K562 (cell line): ENCODE results near the gene GPX7. TPM values are rescaled to one million over a fixed set of nuclear protein-coding genes. Genes with fewer than 3 reads are reported as not detected.

Source experiments
- CHD7 ChIP-seq: fragments of 200-600 bp; sonication (generic); IDR thresholded peaks from one replicate; pipeline ENCODE4 v1.6.1; 2012; ENCODE audit warnings: mild to moderate bottlenecking, low read depth, low read length, inconsistent platforms
- ELF1 ChIP-seq: fragments of 200-800 bp; sonication (Bioruptor generic); IDR thresholded peaks from 2 replicates; pipeline ENCODE4 v1.6.1; 2016; ENCODE audit warnings: missing genetic modification characterization, missing compliant biosample characterization
- FUS ChIP-seq: fragments of 200-400 bp; formaldehyde crosslinking; optimal IDR thresholded peaks from 2 replicates; pipeline ENCODE3; 2017; ENCODE audit warnings: low read depth, low read length
- HDAC1 ChIP-seq, 2 experiments: fragments of 450-650 bp; IDR thresholded peaks; 2 replicates each; pipeline ENCODE4 v1.6.1; 2016 to 2017; ENCODE audit warnings: inconsistent platforms in 1 of 2, mild to moderate bottlenecking in 1 of 2, moderate library complexity in 1 of 2
- HNRNPL ChIP-seq: fragments of 200-400 bp; formaldehyde crosslinking; IDR thresholded peaks from 2 replicates; pipeline ENCODE4 v1.6.1; 2017; ENCODE audit warnings: low read depth, mild to moderate bottlenecking, low read length
- MXI1 ChIP-seq: IDR thresholded peaks from 2 replicates; pipeline ENCODE4 v1.6.1; 2011; ENCODE audit warnings: low read depth, mild to moderate bottlenecking, improper control_type of control experiment, low read length
- NCOA2 ChIP-seq, 2 experiments: fragments of 450-650 bp; IDR thresholded peaks; 2 replicates each; pipeline ENCODE4 v1.6.1; 2018; ENCODE audit warnings: mild to moderate bottlenecking in 2 of 2, moderate library complexity in 1 of 2; ENCODE audit not compliant: partially characterized antibody in 2 of 2
- NCOA4 ChIP-seq: fragments of 450-650 bp; IDR thresholded peaks from 2 replicates; pipeline ENCODE4 v1.6.1; 2018; ENCODE audit warnings: mild to moderate bottlenecking; ENCODE audit not compliant: partially characterized antibody
- NCOA6 ChIP-seq: fragments of 450-650 bp; IDR thresholded peaks from 2 replicates; pipeline ENCODE4 v1.6.1; 2017; ENCODE audit warnings: mild to moderate bottlenecking
- PHB2 ChIP-seq: fragments of 450-650 bp; IDR thresholded peaks from 2 replicates; pipeline ENCODE4 v1.6.1; 2017; ENCODE audit warnings: low read depth
- SMAD4 ChIP-seq: fragments of 250-450 bp; sonication (Bioruptor Pico); conservative IDR thresholded peaks from 2 replicates; pipeline ENCODE4 v1.8.0; 2021; ENCODE audit warnings: inconsistent platforms, mild to moderate bottlenecking, moderate library complexity
- SP1 ChIP-seq: sonication (generic); formaldehyde crosslinking; IDR thresholded peaks from 2 replicates; pipeline ENCODE4 v1.8.1; 2022; ENCODE audit warnings: mild to moderate bottlenecking, missing genetic modification reagents
- ZEB2 ChIP-seq: fragments of 450-650 bp; IDR thresholded peaks from 2 replicates; pipeline ENCODE4 v1.6.1; 2016
- ZNF224 ChIP-seq: sonication (generic); formaldehyde crosslinking; IDR thresholded peaks from 2 replicates; pipeline ENCODE4 v1.8.0; 2022; ENCODE audit warnings: mild to moderate bottlenecking, missing genetic modification reagents
- ZNF445 ChIP-seq: fragments of 250-450 bp; sonication (Bioruptor Pico); IDR thresholded peaks from 2 replicates; pipeline ENCODE4 v1.4.0; 2020; ENCODE audit warnings: low read depth, mild to moderate bottlenecking, moderate library complexity
- polyA plus RNA-seq, 8 experiments: library from polyadenylated mRNA; depleted of rRNA in 4 of 8; stranded (reverse) in 5 of 8; unstranded in 3 of 8; fragments of >200 nt; fragmentation: Nextera tagmentation in 2 of 8; fragmentation: Illumina TruSeq in 1 of 8; extraction: Ambion mirVana in 2 of 8; extraction: Trizol in 1 of 8; gene quantifications; 2 replicates each; pipeline versions ENCODE4 v1.2.1 to v1.2.3, GENCODE V29; 2011 to 2014; ENCODE audit warnings: inconsistent platforms in 1 of 8, missing spikeins in 1 of 8
- total RNA-seq, 7 experiments: library from RNA; depleted of rRNA in 6 of 7; stranded (reverse); fragments of >200 nt in 6 of 7; fragmentation: Illumina TruSeq in 2 of 7; extraction: Trizol in 2 of 7; gene quantifications; 2 replicates each; pipeline versions ENCODE4 v1.2.1 to v1.2.3, GENCODE V29; 2011 to 2021; ENCODE audit warnings: low replicate concordance in 1 of 7
- TF ChIP-seq, protein P1 (sequence below): fragments of 450-650 bp; IDR thresholded peaks from 2 replicates; pipeline ENCODE4 v1.6.1; 2017; ENCODE audit warnings: antibody characterized with exemption

Gene GPX7
- total and polyA plus RNA-seq, 9 of the 15 experiments (the other 6 are each of a cell fraction or from before 2014, with no cell fraction given), result 0.08 TPM; not detected in 8

DNA sequence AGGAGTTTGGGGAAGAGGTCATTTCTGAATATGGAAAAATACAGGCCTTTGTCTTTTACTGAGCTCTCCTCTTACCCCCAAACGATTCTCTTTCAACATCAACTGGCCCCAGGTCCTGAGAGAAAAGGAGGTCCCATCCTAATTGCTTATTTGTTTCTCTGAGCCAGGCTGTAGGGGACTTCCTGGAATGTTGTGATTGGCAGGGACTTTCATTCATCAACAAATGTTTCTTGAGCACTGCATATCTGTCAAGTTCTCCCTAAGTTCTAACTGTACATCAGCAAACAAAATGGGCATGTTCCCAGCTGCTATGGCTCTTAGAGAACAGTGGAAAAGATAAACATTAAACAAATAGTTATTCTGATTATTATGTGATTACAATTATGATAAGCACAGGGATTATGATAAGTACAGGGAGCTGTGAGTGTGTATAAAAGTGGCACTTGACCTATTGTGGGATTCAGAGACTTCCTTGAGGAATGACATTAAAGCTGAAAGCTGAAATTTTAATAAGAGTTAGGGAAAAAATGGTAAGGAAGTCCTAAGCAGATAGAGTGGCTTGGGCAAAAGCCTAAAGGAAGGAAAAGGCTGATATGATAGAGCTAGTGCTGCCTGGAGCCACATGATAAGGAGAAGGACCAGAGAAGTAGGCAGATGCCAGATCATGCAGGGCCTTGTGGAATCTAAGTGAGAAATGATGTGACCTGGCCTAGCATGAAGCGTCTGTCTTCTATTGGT lies 11.6 kb downstream of the GPX7 start (continued):
- no peak for TF ChIP-seq CHD7
- TF ChIP-seq FUS, result no peak
- peak; percentile 36; the same call in 1 of the 2 replicates for TF ChIP-seq ZEB2
- TF ChIP-seq, protein P1, sequence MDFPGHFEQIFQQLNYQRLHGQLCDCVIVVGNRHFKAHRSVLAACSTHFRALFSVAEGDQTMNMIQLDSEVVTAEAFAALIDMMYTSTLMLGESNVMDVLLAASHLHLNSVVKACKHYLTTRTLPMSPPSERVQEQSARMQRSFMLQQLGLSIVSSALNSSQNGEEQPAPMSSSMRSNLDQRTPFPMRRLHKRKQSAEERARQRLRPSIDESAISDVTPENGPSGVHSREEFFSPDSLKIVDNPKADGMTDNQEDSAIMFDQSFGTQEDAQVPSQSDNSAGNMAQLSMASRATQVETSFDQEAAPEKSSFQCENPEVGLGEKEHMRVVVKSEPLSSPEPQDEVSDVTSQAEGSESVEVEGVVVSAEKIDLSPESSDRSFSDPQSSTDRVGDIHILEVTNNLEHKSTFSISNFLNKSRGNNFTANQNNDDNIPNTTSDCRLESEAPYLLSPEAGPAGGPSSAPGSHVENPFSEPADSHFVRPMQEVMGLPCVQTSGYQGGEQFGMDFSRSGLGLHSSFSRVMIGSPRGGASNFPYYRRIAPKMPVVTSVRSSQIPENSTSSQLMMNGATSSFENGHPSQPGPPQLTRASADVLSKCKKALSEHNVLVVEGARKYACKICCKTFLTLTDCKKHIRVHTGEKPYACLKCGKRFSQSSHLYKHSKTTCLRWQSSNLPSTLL, result no peak
- peak; percentile 36 for TF ChIP-seq NCOA4
- peak; percentile 37; the same call in 1 of the 2 replicates for TF ChIP-seq SMAD4 (CRISPR knock-in tag)
- TF ChIP-seq HNRNPL, result no peak
- TF ChIP-seq HDAC1 (IDR thresholded peaks at IDR 0.05), result peak in 1 of 2 experiments; percentile 65; a peak in 1 of 4 replicates
- no peak for TF ChIP-seq ZNF445
- no peak for TF ChIP-seq ZNF224
- peak; percentile 43; the same call in 1 of the 2 replicates for TF ChIP-seq MXI1
- TF ChIP-seq NCOA2 (IDR thresholded peaks at IDR 0.05; ENCODE audit: partially characterized antibody in 2 of 2), result no peak
- peak; percentile 74 for TF ChIP-seq PHB2
- TF ChIP-seq NCOA6, result no peak
- TF ChIP-seq SP1 (CRISPR knock-in tag), result no peak
- peak; percentile 57; the same call in 1 of the 2 replicates for TF ChIP-seq ELF1 (tag)
